Stomach (tissue), 4 donors: ENCODE results near the gene LRCH1.

Experiments used
- POLR2A ChIP-seq, 4 donors: fragments of 450-650 bp; IDR thresholded peaks; one replicate each; pipeline ENCODE4 v1.6.1; 2016; ENCODE audit warnings: antibody characterized with exemption in 4 of 4, control low read depth in 2 of 4, mild to moderate bottlenecking in 1 of 4, moderate library complexity in 1 of 4
- TF ChIP-seq, protein P1 (sequence below), 7 experiments: fragments of 450-650 bp in 4 of 7; fragments of 200-600 bp in 3 of 7; sonication (generic) in 3 of 7; IDR thresholded peaks; one replicate each; pipeline ENCODE4 v1.5.1; 2016 to 2019; ENCODE audit warnings: antibody characterized with exemption in 7 of 7, control low read depth in 2 of 7, mild to moderate bottlenecking in 1 of 7

DNA sequence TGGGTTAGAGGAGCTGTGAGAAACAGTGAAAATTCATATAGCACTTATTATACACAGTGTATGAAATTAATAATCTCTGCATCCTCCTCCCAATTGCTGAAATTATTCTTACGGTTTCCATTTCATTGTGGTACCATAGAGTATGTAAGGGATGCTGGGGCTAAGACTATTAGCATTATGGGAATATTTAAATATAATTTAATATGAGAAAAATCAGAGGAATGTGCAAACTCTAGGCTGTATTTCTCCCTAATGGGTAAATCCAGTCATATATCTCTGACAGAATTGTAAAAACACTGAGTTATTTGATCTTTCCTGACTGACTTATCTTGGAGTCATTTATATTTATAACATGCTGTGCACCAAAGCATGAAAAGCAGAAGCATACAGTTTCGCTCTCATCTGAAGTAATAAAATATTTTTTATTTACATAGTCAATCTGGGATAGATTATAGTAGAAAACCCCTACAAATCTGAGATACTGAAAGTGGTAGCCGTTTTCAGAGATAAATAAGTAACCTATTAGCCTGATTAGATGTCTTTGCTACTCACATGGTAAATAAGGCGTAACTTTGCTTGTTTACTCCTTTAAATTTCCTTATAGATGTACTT lies 34.9 kb downstream of the LRCH1 start:
- no peak for TF ChIP-seq POLR2A (IDR thresholded peaks at IDR 0.05)
- TF ChIP-seq, protein P1, sequence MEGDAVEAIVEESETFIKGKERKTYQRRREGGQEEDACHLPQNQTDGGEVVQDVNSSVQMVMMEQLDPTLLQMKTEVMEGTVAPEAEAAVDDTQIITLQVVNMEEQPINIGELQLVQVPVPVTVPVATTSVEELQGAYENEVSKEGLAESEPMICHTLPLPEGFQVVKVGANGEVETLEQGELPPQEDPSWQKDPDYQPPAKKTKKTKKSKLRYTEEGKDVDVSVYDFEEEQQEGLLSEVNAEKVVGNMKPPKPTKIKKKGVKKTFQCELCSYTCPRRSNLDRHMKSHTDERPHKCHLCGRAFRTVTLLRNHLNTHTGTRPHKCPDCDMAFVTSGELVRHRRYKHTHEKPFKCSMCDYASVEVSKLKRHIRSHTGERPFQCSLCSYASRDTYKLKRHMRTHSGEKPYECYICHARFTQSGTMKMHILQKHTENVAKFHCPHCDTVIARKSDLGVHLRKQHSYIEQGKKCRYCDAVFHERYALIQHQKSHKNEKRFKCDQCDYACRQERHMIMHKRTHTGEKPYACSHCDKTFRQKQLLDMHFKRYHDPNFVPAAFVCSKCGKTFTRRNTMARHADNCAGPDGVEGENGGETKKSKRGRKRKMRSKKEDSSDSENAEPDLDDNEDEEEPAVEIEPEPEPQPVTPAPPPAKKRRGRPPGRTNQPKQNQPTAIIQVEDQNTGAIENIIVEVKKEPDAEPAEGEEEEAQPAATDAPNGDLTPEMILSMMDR (IDR thresholded peaks at IDR 0.05): no peak
